Measurements from ENCODE around the gene HOXA2.

The HOXA2 gene

DNA sequence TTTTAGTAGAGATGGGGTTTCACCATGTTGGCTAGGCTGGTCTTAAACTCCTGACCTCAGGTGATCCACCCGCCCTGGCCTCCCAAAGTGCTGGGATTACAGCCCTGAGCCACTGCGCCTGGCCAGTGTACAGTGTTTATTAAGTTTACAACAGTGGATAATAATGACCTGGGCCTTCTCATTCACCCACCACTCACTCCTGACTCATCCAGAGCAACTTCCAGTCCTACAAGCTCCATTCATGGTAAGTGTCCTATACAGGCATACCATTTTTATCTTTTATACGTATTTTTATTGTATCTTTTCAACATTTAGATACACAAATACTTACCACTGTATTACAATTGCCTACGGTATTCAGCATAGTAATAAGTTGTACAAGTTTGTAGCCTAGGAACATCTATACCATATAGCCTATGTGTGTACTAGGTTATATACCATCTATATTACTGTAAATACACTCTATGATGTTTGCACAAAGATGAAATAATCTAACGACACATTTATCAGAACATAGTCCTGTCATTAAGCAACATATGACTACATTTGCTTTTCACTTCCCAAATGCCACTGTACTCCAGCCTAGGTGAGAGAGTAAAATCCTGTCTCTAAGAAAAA lies 23.8 kb downstream of the HOXA2 start:
- DNase-seq (ENCODE audit: low spot score): no peak

GRCh38 chr7:27073076-27073475 lies 29.4 kb downstream of the HOXA2 start:
- DNase-seq (ENCODE audit: low spot score): no peak

DNA sequence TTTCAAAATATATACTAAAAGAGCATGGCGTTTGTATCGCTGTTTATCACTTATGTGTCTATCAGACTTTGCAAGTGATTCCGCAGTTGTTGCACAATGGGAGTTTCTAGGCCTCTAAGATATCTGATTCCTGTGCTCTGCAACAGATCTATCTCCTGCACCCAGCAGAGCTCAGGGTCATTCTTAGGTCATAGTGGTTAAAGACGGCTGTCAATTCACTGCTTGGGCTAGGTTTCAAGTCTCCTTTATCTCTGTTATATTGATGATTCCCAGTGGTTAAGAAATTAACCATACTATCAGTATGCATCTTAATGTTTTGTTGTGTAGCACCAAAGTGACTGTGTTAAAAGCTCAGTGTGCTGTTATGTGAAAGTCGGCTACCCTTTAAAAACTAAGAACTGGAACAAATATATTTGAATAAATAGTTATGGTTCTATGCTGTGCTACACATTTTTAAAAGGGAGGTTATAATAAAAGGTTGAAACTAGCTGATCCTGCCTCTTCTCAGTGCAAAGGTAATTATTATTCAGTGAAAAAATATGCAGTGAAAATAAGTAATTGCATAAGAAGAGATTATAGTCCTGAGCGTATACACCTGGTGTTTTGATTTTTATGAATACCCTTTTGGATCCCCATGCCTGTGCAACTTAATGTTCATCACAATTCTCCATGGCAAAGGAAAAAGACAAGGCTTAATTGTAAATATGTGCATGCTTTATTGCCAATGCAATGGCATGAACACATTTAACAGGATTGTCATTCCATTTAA lies 30.7 kb downstream of the HOXA2 start:
- no peak for DNase-seq (ENCODE audit: low spot score)

- no peak for DNase-seq (ENCODE audit: low spot score)
Measured at GRCh38 chr7:27068259-27068658, 34.2 kb downstream of the HOXA2 start.

GRCh38 chr7:27066148-27066547 lies 36.3 kb downstream of the HOXA2 start:
- DNase-seq (ENCODE audit: low spot score): no peak

DNA sequence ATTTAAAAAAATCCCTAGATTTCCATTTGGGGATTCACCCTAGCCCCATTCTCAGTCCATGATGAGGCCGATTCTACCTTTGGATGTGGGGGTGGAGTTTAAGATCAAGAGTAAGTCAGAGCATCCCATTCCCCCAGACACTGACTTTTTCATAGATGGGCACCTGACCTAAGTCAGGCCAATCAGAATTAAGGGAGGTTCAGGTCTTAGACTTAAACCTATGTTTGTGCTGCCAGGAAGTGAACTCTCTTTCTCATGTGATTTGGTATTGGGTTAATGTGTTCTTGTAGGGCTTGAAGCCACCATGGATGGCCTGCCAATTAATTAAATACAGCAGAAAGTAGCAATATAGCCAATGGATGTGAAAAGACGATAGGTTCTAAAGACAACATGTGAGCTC lies 36.8 kb downstream of the HOXA2 start:
- DNase-seq (ENCODE audit: low spot score): no peak

- no peak for DNase-seq (ENCODE audit: low spot score)
Measured at GRCh38 chr7:27064661-27065060, 37.8 kb downstream of the HOXA2 start.

DNA sequence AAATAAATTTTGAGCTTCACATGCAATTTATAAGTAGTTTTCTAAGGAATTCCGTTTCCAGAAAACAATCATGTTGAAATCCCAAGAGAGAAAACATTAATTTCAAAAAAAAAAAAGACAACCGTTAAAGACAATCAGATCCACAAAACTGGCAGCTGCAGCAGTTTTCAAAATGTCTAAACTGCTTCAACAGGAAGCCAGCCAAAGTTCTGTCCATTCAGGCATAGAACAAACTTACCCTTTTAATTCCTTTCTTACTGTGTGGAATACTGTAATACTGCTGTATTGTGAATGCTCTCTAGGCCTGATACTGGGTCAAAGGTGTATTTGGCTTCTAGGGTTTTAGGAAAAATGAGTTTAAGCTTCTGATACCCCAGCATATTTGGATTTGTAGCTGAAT lies 38.3 kb downstream of the HOXA2 start:
- no peak for DNase-seq (ENCODE audit: low spot score)

DNA sequence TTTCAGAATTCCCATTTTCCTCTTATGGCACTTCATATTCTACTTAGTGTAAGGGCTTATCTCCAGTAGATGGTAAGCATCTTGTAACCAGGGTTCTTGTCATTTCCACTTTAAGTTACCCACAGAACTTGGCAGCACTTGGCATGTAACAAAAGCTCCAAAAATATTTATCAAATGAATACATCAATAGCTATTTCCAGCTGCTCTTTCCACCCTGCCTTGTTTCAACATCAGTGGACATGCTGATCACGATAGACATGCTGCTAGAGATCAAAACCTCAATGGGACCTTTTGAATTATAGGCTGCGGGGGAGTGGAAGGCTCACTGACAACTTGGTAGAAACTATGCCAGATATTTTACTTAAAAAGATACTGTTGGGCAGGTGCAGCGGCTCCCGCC lies 39.5 kb downstream of the HOXA2 start:
- no peak for DNase-seq (ENCODE audit: low spot score)

GRCh38 chr7:27053153-27053552 lies 49.3 kb downstream of the HOXA2 start:
- no peak for DNase-seq (ENCODE audit: low spot score)

DNA sequence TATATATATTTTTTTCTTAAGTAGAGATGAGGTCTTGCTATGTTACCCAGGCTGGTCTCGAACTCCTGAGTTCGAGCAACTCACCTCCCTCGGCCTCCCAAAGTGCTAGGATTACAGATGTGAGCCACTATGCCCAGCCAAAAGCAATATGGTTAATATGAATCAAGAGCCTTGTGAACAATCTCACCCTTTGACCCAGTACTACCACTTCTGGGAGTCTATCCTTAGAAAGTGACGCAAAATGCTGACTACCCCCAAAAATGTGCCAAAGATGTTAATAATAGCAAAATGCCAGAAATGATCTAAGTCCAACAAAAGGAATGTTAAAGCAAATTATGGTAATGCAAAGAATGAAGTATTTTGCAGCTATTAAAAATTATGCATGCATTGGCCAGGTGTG lies 51.0 kb downstream of the HOXA2 start:
- no peak for DNase-seq (ENCODE audit: low spot score)
